Astrocyte (in vitro differentiated cells and primary cell): ENCODE data around the gene NKAIN2. TPM values are rescaled to one million over a fixed set of nuclear protein-coding genes. Genes with fewer than 3 reads are reported as not detected.

Experiments
- DNase-seq: peaks from one replicate; pipeline ENCODE4 v3.0.0-alpha.2; 2010; ENCODE audit warnings: low read depth
- FAIRE-seq: peaks from 2 replicates; lab custom pipeline; 2011; peaks lifted over from hg19 to GRCh38; lab: Jason Lieb, UNC
- H2AFZ ChIP-seq: 2 replicates; pipeline ENCODE4 v1.6.0; 2012; ENCODE audit warnings: low read depth, low read length, inconsistent platforms
- H3K27ac ChIP-seq: 2 replicates; pipeline ENCODE4 v1.5.1; 2011; ENCODE audit warnings: low read depth, low read length, inconsistent platforms
- H3K27me3 ChIP-seq: 2 replicates; pipeline ENCODE4 v1.6.0; 2011; ENCODE audit warnings: low read length, inconsistent platforms; ENCODE audit not compliant: insufficient read depth
- H3K36me3 ChIP-seq: 2 replicates; pipeline ENCODE4 v1.5.1; 2011; ENCODE audit warnings: low read length, inconsistent platforms; ENCODE audit not compliant: insufficient read depth
- H3K4me1 ChIP-seq: 2 replicates; pipeline ENCODE4 v1.5.1; 2011; ENCODE audit warnings: low read length, inconsistent platforms; ENCODE audit not compliant: insufficient read depth
- H3K4me2 ChIP-seq: 2 replicates; pipeline ENCODE4 v1.6.0; 2012; ENCODE audit warnings: low read length, inconsistent platforms
- H3K4me3 ChIP-seq: 2 replicates; pipeline ENCODE4 v1.5.1; 2011; ENCODE audit warnings: low read depth, mild to moderate bottlenecking, low read length, inconsistent platforms; ENCODE audit not compliant: insufficient read depth
- H3K79me2 ChIP-seq: 2 replicates; pipeline ENCODE4 v1.6.0; 2012; ENCODE audit warnings: mild to moderate bottlenecking, low read length, inconsistent platforms; ENCODE audit not compliant: insufficient read depth
- H3K9ac ChIP-seq: 2 replicates; pipeline ENCODE4 v1.6.0; 2012; ENCODE audit warnings: mild to moderate bottlenecking, low read length, inconsistent platforms
- H3K9me3 ChIP-seq: 2 replicates; pipeline ENCODE4 v1.5.1; 2012; ENCODE audit warnings: low read depth, mild to moderate bottlenecking, low read length, inconsistent platforms; ENCODE audit not compliant: insufficient read depth
- H4K20me1 ChIP-seq: 2 replicates; pipeline ENCODE4 v1.6.0; 2012; ENCODE audit warnings: low read length, inconsistent platforms; ENCODE audit not compliant: insufficient read depth
- H3K27ac Mint-ChIP-seq: one replicate; pipeline ENCODE4 v1.8.0; 2021; ENCODE audit warnings: mild to moderate bottlenecking, mixed read lengths; ENCODE audit not compliant: unreplicated experiment
- H3K27me3 Mint-ChIP-seq: one replicate; pipeline ENCODE4 v1.8.0; 2021; ENCODE audit warnings: low read depth, mixed read lengths; ENCODE audit not compliant: unreplicated experiment
- H3K36me3 Mint-ChIP-seq: one replicate; pipeline ENCODE4 v1.8.0; 2021; ENCODE audit warnings: low read depth, mixed read lengths; ENCODE audit not compliant: unreplicated experiment
- H3K4me1 Mint-ChIP-seq: one replicate; pipeline ENCODE4 v1.8.0; 2021; ENCODE audit warnings: low read depth, mixed read lengths; ENCODE audit not compliant: unreplicated experiment
- H3K4me3 Mint-ChIP-seq: one replicate; pipeline ENCODE4 v1.8.0; 2021; ENCODE audit warnings: mild to moderate bottlenecking, moderate library complexity, mixed read lengths; ENCODE audit not compliant: unreplicated experiment
- H3K9me3 Mint-ChIP-seq: one replicate; pipeline ENCODE4 v1.8.0; 2021; ENCODE audit warnings: mild to moderate bottlenecking, mixed read lengths; ENCODE audit not compliant: unreplicated experiment
- CTCF ChIP-seq: IDR thresholded peaks from 2 replicates; pipeline ENCODE4 v1.5.1; 2011; ENCODE audit warnings: low read depth, mild to moderate bottlenecking, inconsistent platforms, low read length, moderate library complexity; ENCODE audit not compliant: insufficient read depth
- EZH2 ChIP-seq: IDR thresholded peaks from 2 replicates; pipeline ENCODE4 v1.6.1; 2012; ENCODE audit warnings: mild to moderate bottlenecking, low read length, inconsistent platforms; ENCODE audit not compliant: insufficient read depth
- total RNA-seq: library from RNA; stranded (reverse); gene quantifications from 2 replicates; pipeline ENCODE4 v1.2.1, GENCODE V29; 2021

The NKAIN2 gene
- total RNA-seq, 1 donor from 2014 or later = 0.07 TPM

GRCh38 chr6:124747349-124747748 lies 943.7 kb downstream of the NKAIN2 start:
- Mint-ChIP-seq H3K4me1 (no peaks in the 10 kb centered on the region), H3K9me3 (no peaks in the 10 kb centered on the region), H3K4me3 (no peak overlapping the region), H3K27ac (no peak overlapping the region), H3K27me3 (no peaks in the 10 kb centered on the region), H3K36me3 (no peaks in the 10 kb centered on the region)
- Histone ChIP-seq H3K4me3 (no peak overlapping the region), H3K27me3 (peaks cover 2% of the 10 kb centered on the region), H4K20me1 (no peaks in the 10 kb centered on the region), H3K4me2 (no peak overlapping the region), H3K36me3 (no peaks in the 10 kb centered on the region), H3K9me3 (no peaks in the 10 kb centered on the region), H3K27ac (no peak overlapping the region), H3K4me1 (peaks cover 4% of the 10 kb centered on the region), H2AFZ (no peak overlapping the region), H3K79me2 (no peaks in the 10 kb centered on the region), H3K9ac (no peak overlapping the region)
- DNase-seq (no peak), FAIRE-seq (no peak)
- no peak for TF ChIP-seq EZH2

- Mint-ChIP-seq H3K4me3 (no peak overlapping the region), H3K27ac (no peak overlapping the region), H3K36me3 (no peaks in the 10 kb centered on the region), H3K9me3 (no peaks in the 10 kb centered on the region), H3K27me3 (no peaks in the 10 kb centered on the region), H3K4me1 (no peaks in the 10 kb centered on the region)
- no peak for DNase-seq
- H2AFZ ChIP-seq = no peak overlapping the region
- no peaks in the 10 kb centered on the region for H4K20me1 ChIP-seq
- peaks cover 2% of the 10 kb centered on the region for H3K27me3 ChIP-seq
- no peaks in the 10 kb centered on the region for H3K36me3 ChIP-seq
- no peaks in the 10 kb centered on the region for H3K9me3 ChIP-seq
- TF ChIP-seq EZH2 (no peak), CTCF (no peak)
- no peak overlapping the region for H3K4me2 ChIP-seq
- H3K27ac ChIP-seq = no peak overlapping the region
- H3K4me3 ChIP-seq = no peak overlapping the region
- FAIRE-seq = no peak
- H3K9ac ChIP-seq = no peak overlapping the region
- H3K79me2 ChIP-seq = no peaks in the 10 kb centered on the region
- no peaks in the 10 kb centered on the region for H3K4me1 ChIP-seq
These were observed 945.1 kb downstream of the NKAIN2 start for GRCh38 chr6:124748778-124749177.

GRCh38 chr6:124753001-124753400 lies 949.3 kb downstream of the NKAIN2 start:
- no peak for DNase-seq
- FAIRE-seq = no peak
- H3K36me3 Mint-ChIP-seq = no peaks in the 10 kb centered on the region
- no peak overlapping the region for H3K4me2 ChIP-seq
- H3K9me3 Mint-ChIP-seq = no peaks in the 10 kb centered on the region
- H3K27ac Mint-ChIP-seq = no peak overlapping the region
- TF ChIP-seq CTCF (no peak), EZH2 (no peak)
- no peak overlapping the region for H3K4me3 Mint-ChIP-seq
- no peaks in the 10 kb centered on the region for H3K4me1 ChIP-seq
- no peaks in the 10 kb centered on the region for H3K9me3 ChIP-seq
- H4K20me1 ChIP-seq = no peaks in the 10 kb centered on the region
- H3K4me3 ChIP-seq = no peak overlapping the region
- H2AFZ ChIP-seq = no peak overlapping the region
- H3K9ac ChIP-seq = no peak overlapping the region
- no peaks in the 10 kb centered on the region for H3K79me2 ChIP-seq
- no peaks in the 10 kb centered on the region for H3K27me3 Mint-ChIP-seq
- H3K4me1 Mint-ChIP-seq = no peaks in the 10 kb centered on the region
- no peaks in the 10 kb centered on the region for H3K36me3 ChIP-seq
- H3K27ac ChIP-seq = no peak overlapping the region
- H3K27me3 ChIP-seq = no peaks in the 10 kb centered on the region
